K562 (cell line): ENCODE results near the gene EVI5. TPM values are rescaled to one million over a fixed set of nuclear protein-coding genes. Genes with fewer than 3 reads are reported as not detected.

Experiments used
- ATAC-seq: fragments of 200-7000 bp; cut with Tn5 transposase; 3 replicates; pipeline ENCODE4 v1.9.1; 2020; ENCODE audit warnings: moderate library complexity
- BruUV-seq: library from RNA; stranded (reverse); fragments of 400-500 nt; replicated peaks from 2 replicates; lab custom pipeline; 2021; lab: Mats Ljungman, UMichigan
- CTCF ChIA-PET: fragments of 300-600 bp; formaldehyde crosslinking; extraction: SDS; loops from one replicate; lab custom pipeline; 2021; ENCODE audit warnings: low intra/inter-chr PET ratio; lab: Yijun Ruan, JAX
- POLR2A ChIA-PET: fragments of 300-600, 350-650 bp; sonication (Branson Sonifier 250); formaldehyde crosslinking; extraction: SDS; loops from one replicate; lab custom pipeline; 2021; ENCODE audit warnings: antibody characterized with exemption, inconsistent platforms; lab: Yijun Ruan, JAX
- DNase-seq, 4 experiments: peaks; one replicate each; pipeline versions ENCODE4 v3.0.0 to v3.0.0-alpha.2; 2011 to 2018; ENCODE audit warnings: low spot score in 3 of 4, mixed read lengths in 3 of 4; ENCODE audit errors: extremely low read depth in 1 of 4
- FAIRE-seq: peaks from 2 replicates; lab custom pipeline; 2011; peaks lifted over from hg19 to GRCh38; lab: Jason Lieb, UNC
- H2AFZ ChIP-seq: 2 replicates; pipeline ENCODE4 v1.6.0; 2011; ENCODE audit warnings: low read depth, low read length, control low read depth, inconsistent platforms
- H3K27ac ChIP-seq: fragments of 200-600 bp; 3 replicates; pipeline ENCODE4 v1.8.0; 2011; ENCODE audit warnings: low read depth, mild to moderate bottlenecking, control low read depth, inconsistent platforms, low read length, moderate library complexity, mixed read lengths; ENCODE audit errors: extremely low read depth
- H3K27me3 ChIP-seq, 2 experiments: fragments of 300-600 bp in 1 of 2; 2 replicates in 1 of 2; 3 replicates in 1 of 2; pipeline versions ENCODE4 v1.6.0 to v1.8.0; 2011; ENCODE audit warnings: inconsistent platforms in 2 of 2, low read length in 2 of 2, mild to moderate bottlenecking in 1 of 2, mixed read lengths in 1 of 2, moderate library complexity in 1 of 2; ENCODE audit not compliant: control insufficient read depth in 2 of 2, insufficient read depth in 2 of 2
- H3K36me3 ChIP-seq: fragments of 300-600 bp; 3 replicates; pipeline ENCODE4 v1.8.0; 2011; ENCODE audit warnings: mild to moderate bottlenecking, low read length, inconsistent platforms; ENCODE audit not compliant: control insufficient read depth, insufficient read depth
- H3K4me1 ChIP-seq, 2 experiments: fragments of 200-600 bp in 1 of 2; replicated peaks in 1 of 2; 2 replicates in 1 of 2; 3 replicates in 1 of 2; pipeline versions ENCODE4 v1.5.1 to v1.8.0; 2011; ENCODE audit warnings: inconsistent platforms in 2 of 2, low read length in 2 of 2, mild to moderate bottlenecking in 1 of 2, mixed read lengths in 1 of 2, moderate library complexity in 1 of 2; ENCODE audit not compliant: control insufficient read depth in 2 of 2, insufficient read depth in 2 of 2
- H3K4me2 ChIP-seq: 2 replicates; pipeline ENCODE4 v1.6.1; 2011; ENCODE audit warnings: low read length, control low read depth, inconsistent platforms, mixed read lengths; ENCODE audit not compliant: insufficient read depth
- H3K4me3 ChIP-seq: fragments of 200-600 bp; sonication (generic), shearing (Covaris generic); 2 replicates; pipeline ENCODE4 v1.5.1; 2016; ENCODE audit warnings: control low read depth, inconsistent platforms
- H3K79me2 ChIP-seq: fragments of 200-600 bp; 3 replicates; pipeline ENCODE4 v1.8.0; 2011; ENCODE audit warnings: low read length, inconsistent platforms; ENCODE audit not compliant: control insufficient read depth, insufficient read depth
- H3K9ac ChIP-seq, 2 experiments: 2 replicates each; pipeline versions ENCODE4 v1.6.0 to v1.6.1; 2011; ENCODE audit warnings: low read depth in 2 of 2, low read length in 2 of 2, control low read depth in 1 of 2, inconsistent platforms in 1 of 2, mild to moderate bottlenecking in 1 of 2, mixed read lengths in 1 of 2; ENCODE audit not compliant: insufficient read depth in 1 of 2
- H3K9me1 ChIP-seq: one replicate; pipeline ENCODE4 v1.6.0; 2011; ENCODE audit warnings: inconsistent platforms, mild to moderate bottlenecking, low read length, moderate library complexity; ENCODE audit not compliant: control insufficient read depth, insufficient read depth
- H3K9me3 ChIP-seq: replicated peaks from 2 replicates; pipeline ENCODE4 v1.5.1; 2011; ENCODE audit warnings: low read depth, low read length, inconsistent platforms; ENCODE audit not compliant: control insufficient read depth, insufficient read depth
- H4K20me1 ChIP-seq: replicated peaks from 2 replicates; pipeline ENCODE4 v1.6.1; 2011; ENCODE audit warnings: low read length, inconsistent platforms, mixed read lengths; ENCODE audit not compliant: control insufficient read depth, insufficient read depth
- ADNP ChIP-seq: fragments of 200-800 bp; sonication (Bioruptor generic); IDR thresholded peaks from 2 replicates; pipeline ENCODE4 v1.6.1; 2016; ENCODE audit warnings: missing genetic modification characterization, missing compliant biosample characterization
- ARHGAP35 ChIP-seq: fragments of 450-650 bp; IDR thresholded peaks from 2 replicates; pipeline ENCODE4 v1.6.1; 2018; ENCODE audit not compliant: partially characterized antibody
- ARID2 ChIP-seq: fragments of 450-650 bp; IDR thresholded peaks from 2 replicates; pipeline ENCODE4 v1.6.1; 2017; ENCODE audit warnings: antibody characterized with exemption, mild to moderate bottlenecking
- ATF7 ChIP-seq: fragments of 450-650 bp; IDR thresholded peaks from 2 replicates; pipeline ENCODE4 v1.7.1; 2014; ENCODE audit warnings: mild to moderate bottlenecking, moderate library complexity
- CAMTA2 ChIP-seq: fragments of 250-450 bp; sonication (Bioruptor Pico); conservative IDR thresholded peaks from 2 replicates; pipeline ENCODE4 v1.5.1; 2022
- CBFA2T3 ChIP-seq: fragments of 450-650 bp; IDR thresholded peaks from 2 replicates; pipeline ENCODE4 v1.6.1; 2017
- DLX4 ChIP-seq: fragments of 250-450 bp; sonication (Bioruptor Pico); IDR thresholded peaks from 2 replicates; pipeline ENCODE4 v1.6.1; 2021; ENCODE audit warnings: mild to moderate bottlenecking
- HIVEP1 ChIP-seq: fragments of 250-450 bp; sonication (Bioruptor Pico); IDR thresholded peaks from 2 replicates; pipeline ENCODE4 v1.4.0; 2020; ENCODE audit warnings: mild to moderate bottlenecking
- KAT8 ChIP-seq: fragments of 450-650 bp; IDR thresholded peaks from 2 replicates; pipeline ENCODE4 v1.6.1; 2016; ENCODE audit warnings: low read depth, mild to moderate bottlenecking
- NR1H2 ChIP-seq: sonication (generic); formaldehyde crosslinking; IDR thresholded peaks from 2 replicates; pipeline ENCODE4 v1.4.0; 2020; ENCODE audit warnings: mild to moderate bottlenecking, missing genetic modification reagents
- TEAD1 ChIP-seq, 2 experiments: fragments of 450-650 bp in 1 of 2; sonication (generic) in 1 of 2; formaldehyde crosslinking; IDR thresholded peaks; 2 replicates each; pipeline versions ENCODE4 v1.4.0 to v1.8.0; 2020 to 2022; ENCODE audit warnings: mild to moderate bottlenecking in 2 of 2, missing genetic modification reagents in 1 of 2
- VEZF1 ChIP-seq: fragments of 200-800 bp; sonication (Bioruptor generic); IDR thresholded peaks from 2 replicates; pipeline ENCODE4 v1.6.1; 2017; ENCODE audit warnings: missing genetic modification characterization, missing compliant biosample characterization
- ZFPM2 ChIP-seq: fragments of 250-450 bp; sonication (Bioruptor Pico); IDR thresholded peaks from 2 replicates; pipeline ENCODE4 v1.5.1; 2022; ENCODE audit warnings: mild to moderate bottlenecking
- ZNF134 ChIP-seq: fragments of 250-450 bp; sonication (Bioruptor Pico); conservative IDR thresholded peaks from 2 replicates; pipeline ENCODE4 v1.4.0; 2020
- whole genome bisulfite sequencing: fragments of 100-300 bp; shearing (Covaris generic); methylation state at CpG from one replicate; pipeline ENCODE4 v1.1.6; 2016; ENCODE audit warnings: low coverage, mixed read lengths; ENCODE audit not compliant: insufficient coverage; ENCODE audit errors: missing lambda C conversion rate; 5-methylcytosine and 5-hydroxymethylcytosine counted together
- in situ Hi-C: fragments of 300-500 bp; cut with MboI; formaldehyde crosslinking; loops from 4 replicates; pipeline ENCODE4 v1.15.0; 2018; ENCODE audit warnings: inconsistent platforms, mixed read lengths
- intact Hi-C: fragments of 100-400 bp; cut with micrococcal nuclease; formaldehyde crosslinking; loops from 2 replicates; pipeline ENCODE4 v1.14.2; 2022
- polyA plus RNA-seq, 8 experiments: library from polyadenylated mRNA; depleted of rRNA in 4 of 8; stranded (reverse) in 5 of 8; unstranded in 3 of 8; fragments of >200 nt; fragmentation: Nextera tagmentation in 2 of 8; fragmentation: Illumina TruSeq in 1 of 8; extraction: Ambion mirVana in 2 of 8; extraction: Trizol in 1 of 8; gene quantifications; 2 replicates each; pipeline versions ENCODE4 v1.2.1 to v1.2.3, GENCODE V29; 2011 to 2014; ENCODE audit warnings: inconsistent platforms in 1 of 8, missing spikeins in 1 of 8
- total RNA-seq, 7 experiments: library from RNA; depleted of rRNA in 6 of 7; stranded (reverse); fragments of >200 nt in 6 of 7; fragmentation: Illumina TruSeq in 2 of 7; extraction: Trizol in 2 of 7; gene quantifications; 2 replicates each; pipeline versions ENCODE4 v1.2.1 to v1.2.3, GENCODE V29; 2011 to 2021; ENCODE audit warnings: low replicate concordance in 1 of 7
- TF ChIP-seq, protein P1 (sequence below): sonication (generic); formaldehyde crosslinking; IDR thresholded peaks from 2 replicates; pipeline ENCODE4 v1.8.1; 2022; ENCODE audit warnings: missing genetic modification reagents

Gene EVI5
- total and polyA plus RNA-seq, 9 of the 15 experiments (the other 6 are each of a cell fraction or from before 2014, with no cell fraction given) = 1.7 to 50.1 (median 13.7) TPM

DNA sequence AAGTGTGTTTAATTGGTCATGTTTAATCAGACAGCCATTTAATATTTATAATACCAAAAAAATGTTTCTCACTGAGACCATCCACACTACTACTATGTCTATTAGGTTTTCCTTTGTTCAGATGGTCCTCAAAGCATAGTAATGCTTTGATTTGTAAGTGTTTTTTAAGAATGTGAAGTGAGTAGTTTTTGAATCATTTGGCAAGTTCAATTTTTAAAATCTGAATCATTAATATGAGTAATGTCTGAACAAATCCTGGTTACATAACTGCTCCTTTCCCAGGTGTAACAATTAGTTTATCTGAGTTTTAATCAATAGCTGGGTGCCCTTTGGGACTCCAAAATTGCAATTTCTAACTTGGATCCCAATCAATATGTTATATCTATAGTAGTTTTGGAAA is 23.5 kb upstream of the EVI5 start:
- Histone ChIP-seq H3K4me1 (peaks cover 0 to 12% of the 10 kb centered on the region in 2 experiments; a peak in 3 of 5 replicates), H3K9ac (no peak overlapping the region), H2AFZ (no peak overlapping the region), H3K27ac (no peak overlapping the region), H3K9me3 (no peaks in the 10 kb centered on the region), H3K27me3 (no peaks in the 10 kb centered on the region), H3K4me3 (no peak overlapping the region), H3K4me2 (no peak overlapping the region), H4K20me1 (no peaks in the 10 kb centered on the region), H3K79me2 (no peaks in the 10 kb centered on the region), H3K36me3 (no peaks in the 10 kb centered on the region), H3K9me1 (no peaks in the 10 kb centered on the region)
- POLR2A ChIA-PET = interaction anchor here (0.7 to 2.0 kb wide), 3 partner anchors 10 to 23 kb away, joined by 3 to 5 read pairs (median 3); no protein-coding TSS in a partner anchor
- CTCF ChIA-PET = no interaction called here
- DNase-seq (no peak), ATAC-seq (no peak), FAIRE-seq (no peak)
- intact Hi-C loops (no loop called here), in situ Hi-C loops (no loop called here)
- no TSS peak for BruUV-seq
- TF ChIP-seq ARHGAP35 = no peak
- TF ChIP-seq NR1H2 (CRISPR knock-in tag) = no peak
- no peak for TF ChIP-seq HIVEP1 (CRISPR knock-in tag)

GRCh38 chr1:92805216-92805615 is 20.3 kb upstream of the EVI5 start:
- H3K79me2 ChIP-seq = no peaks in the 10 kb centered on the region
- H2AFZ ChIP-seq = no peak overlapping the region
- POLR2A ChIA-PET = interaction anchor here (0.7 to 2.2 kb wide), 10 partner anchors 10 to 56 kb away, joined by 3 to 15 read pairs (median 4); partner anchors contain the start of genes EVI5 and RPL5
- 8% methylated on average over 1 of the region's 1 CpG for WGBS
- H3K27ac ChIP-seq = peak overlapping the region; percentile 40; the same call in 1 of the 3 replicates
- H3K9ac ChIP-seq = no peak overlapping the region
- H3K9me1 ChIP-seq = no peaks in the 10 kb centered on the region
- H3K36me3 ChIP-seq = no peaks in the 10 kb centered on the region
- no TSS peak for BruUV-seq
- H3K4me2 ChIP-seq = peak overlapping the region; percentile 7; the same call in 1 of the 2 replicates
- intact Hi-C loops = no loop called here
- in situ Hi-C loops = no loop called here
- H4K20me1 ChIP-seq = no peaks in the 10 kb centered on the region
- peaks cover 0 to 9% of the 10 kb centered on the region in 2 experiments; a peak in 3 of 5 replicates for H3K4me1 ChIP-seq
- no peaks in the 10 kb centered on the region for H3K9me3 ChIP-seq
- ATAC-seq = peak; percentile 8; the same call in 2 of the 3 replicates
- H3K4me3 ChIP-seq = no peak overlapping the region
- H3K27me3 ChIP-seq = no peaks in the 10 kb centered on the region
- DNase-seq = no peak
- CTCF ChIA-PET = no interaction called here
- no peak for FAIRE-seq
- TF ChIP-seq TEAD1 (CRISPR knock-in tag; IDR thresholded peaks at IDR 0.05) (no peak), CAMTA2 (CRISPR knock-in tag) (no peak), KAT8 (no peak), VEZF1 (CRISPR knock-in tag) (no peak), CBFA2T3 (no peak), ZFPM2 (CRISPR knock-in tag) (no peak), ZNF134 (CRISPR knock-in tag) (no peak), ARHGAP35 (no peak), ARID2 (no peak), ATF7 (0 out of 2 replicates have a peak, but pooled peaks have one; percentile 4), ADNP (tag) (no peak; the same call in none of the 2 replicates), DLX4 (no peak)
- TF ChIP-seq, protein P1, sequence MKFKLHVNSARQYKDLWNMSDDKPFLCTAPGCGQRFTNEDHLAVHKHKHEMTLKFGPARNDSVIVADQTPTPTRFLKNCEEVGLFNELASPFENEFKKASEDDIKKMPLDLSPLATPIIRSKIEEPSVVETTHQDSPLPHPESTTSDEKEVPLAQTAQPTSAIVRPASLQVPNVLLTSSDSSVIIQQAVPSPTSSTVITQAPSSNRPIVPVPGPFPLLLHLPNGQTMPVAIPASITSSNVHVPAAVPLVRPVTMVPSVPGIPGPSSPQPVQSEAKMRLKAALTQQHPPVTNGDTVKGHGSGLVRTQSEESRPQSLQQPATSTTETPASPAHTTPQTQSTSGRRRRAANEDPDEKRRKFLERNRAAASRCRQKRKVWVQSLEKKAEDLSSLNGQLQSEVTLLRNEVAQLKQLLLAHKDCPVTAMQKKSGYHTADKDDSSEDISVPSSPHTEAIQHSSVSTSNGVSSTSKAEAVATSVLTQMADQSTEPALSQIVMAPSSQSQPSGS = no peak
